Measurements from ENCODE around the gene HOXB5.

The HOXB5 gene

DNA sequence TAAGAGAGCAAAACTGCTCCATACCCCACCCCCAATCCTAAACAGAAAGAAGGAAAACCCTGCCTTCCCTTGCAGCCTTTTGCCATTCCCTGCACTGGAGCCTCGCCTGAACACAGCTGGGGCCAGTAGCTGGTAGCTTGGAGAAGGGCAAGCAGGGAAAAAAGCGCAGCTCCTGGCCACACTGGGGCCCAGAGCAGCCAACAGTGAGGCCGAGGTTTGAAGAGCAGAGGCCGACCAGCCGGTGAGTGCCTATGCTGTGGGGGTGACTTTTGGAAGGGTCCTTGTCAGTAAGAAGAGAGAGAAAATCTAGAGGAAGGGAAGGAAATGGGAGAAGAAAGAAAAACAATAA, 35.8 kb upstream of the HOXB5 start:
- Mint-ChIP-seq H3K27me3 (ENCODE audit: low read depth, poor library complexity) (peaks cover 14% of the 10 kb centered on the region), H3K4me3 (peak overlapping the region; percentile 99), H3K9me3 (no peaks in the 10 kb centered on the region), H3K4me1 (peaks cover 67% of the 10 kb centered on the region), H3K36me3 (ENCODE audit: low read depth) (peaks cover 24% of the 10 kb centered on the region), H3K27ac (peak overlapping the region; percentile 99)
- TF ChIP-seq, protein P1, sequence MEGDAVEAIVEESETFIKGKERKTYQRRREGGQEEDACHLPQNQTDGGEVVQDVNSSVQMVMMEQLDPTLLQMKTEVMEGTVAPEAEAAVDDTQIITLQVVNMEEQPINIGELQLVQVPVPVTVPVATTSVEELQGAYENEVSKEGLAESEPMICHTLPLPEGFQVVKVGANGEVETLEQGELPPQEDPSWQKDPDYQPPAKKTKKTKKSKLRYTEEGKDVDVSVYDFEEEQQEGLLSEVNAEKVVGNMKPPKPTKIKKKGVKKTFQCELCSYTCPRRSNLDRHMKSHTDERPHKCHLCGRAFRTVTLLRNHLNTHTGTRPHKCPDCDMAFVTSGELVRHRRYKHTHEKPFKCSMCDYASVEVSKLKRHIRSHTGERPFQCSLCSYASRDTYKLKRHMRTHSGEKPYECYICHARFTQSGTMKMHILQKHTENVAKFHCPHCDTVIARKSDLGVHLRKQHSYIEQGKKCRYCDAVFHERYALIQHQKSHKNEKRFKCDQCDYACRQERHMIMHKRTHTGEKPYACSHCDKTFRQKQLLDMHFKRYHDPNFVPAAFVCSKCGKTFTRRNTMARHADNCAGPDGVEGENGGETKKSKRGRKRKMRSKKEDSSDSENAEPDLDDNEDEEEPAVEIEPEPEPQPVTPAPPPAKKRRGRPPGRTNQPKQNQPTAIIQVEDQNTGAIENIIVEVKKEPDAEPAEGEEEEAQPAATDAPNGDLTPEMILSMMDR (IDR thresholded peaks at IDR 0.05) = no peak
- DNase-seq = peak; percentile 16

DNA sequence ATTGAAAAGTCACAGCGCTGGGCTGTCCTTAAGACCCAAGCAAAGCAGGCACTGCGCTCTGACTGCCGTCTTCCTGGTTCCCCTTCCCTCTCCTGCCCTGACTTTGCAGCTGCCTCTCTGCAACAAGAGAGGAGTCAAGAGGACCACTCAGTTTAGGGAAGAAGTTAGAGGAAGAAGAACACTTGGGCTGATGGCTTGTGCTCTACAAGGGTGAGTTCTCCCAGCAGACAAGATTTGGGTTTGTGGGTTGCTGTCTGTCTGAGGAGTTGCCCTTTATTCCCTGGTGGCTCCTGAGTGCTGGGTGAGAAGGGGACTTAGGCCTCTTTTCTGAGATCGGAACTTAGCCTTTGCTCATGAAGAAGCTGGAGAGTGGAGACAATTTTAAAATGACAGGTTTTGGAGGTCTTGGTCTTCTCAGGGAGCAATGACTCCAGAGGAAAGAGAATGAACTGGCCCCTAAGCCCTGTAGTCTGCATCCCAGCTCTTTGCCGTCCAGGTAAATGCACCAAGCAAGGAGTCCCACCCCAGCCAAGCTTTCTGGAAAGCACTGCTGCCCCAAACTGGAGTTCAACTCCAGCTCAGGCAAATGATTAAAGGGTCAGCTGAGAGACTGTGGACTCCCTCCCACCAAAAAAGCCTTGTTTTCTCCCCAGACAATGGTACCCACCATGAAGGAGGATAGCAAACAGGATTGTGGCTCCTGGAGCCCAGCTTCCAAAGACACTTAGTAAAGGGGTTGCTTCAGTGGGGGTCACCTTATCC, 35.3 kb upstream of the HOXB5 start:
- peak; percentile 19 for DNase-seq
- Mint-ChIP-seq H3K4me1 (peaks cover 66% of the 10 kb centered on the region), H3K36me3 (ENCODE audit: low read depth) (peaks cover 29% of the 10 kb centered on the region), H3K4me3 (peak overlapping the region; percentile 99), H3K27ac (peak overlapping the region; percentile 99), H3K9me3 (no peaks in the 10 kb centered on the region), H3K27me3 (ENCODE audit: low read depth, poor library complexity) (peaks cover 17% of the 10 kb centered on the region)
- TF ChIP-seq, protein P1 (IDR thresholded peaks at IDR 0.05) = no peak

DNA sequence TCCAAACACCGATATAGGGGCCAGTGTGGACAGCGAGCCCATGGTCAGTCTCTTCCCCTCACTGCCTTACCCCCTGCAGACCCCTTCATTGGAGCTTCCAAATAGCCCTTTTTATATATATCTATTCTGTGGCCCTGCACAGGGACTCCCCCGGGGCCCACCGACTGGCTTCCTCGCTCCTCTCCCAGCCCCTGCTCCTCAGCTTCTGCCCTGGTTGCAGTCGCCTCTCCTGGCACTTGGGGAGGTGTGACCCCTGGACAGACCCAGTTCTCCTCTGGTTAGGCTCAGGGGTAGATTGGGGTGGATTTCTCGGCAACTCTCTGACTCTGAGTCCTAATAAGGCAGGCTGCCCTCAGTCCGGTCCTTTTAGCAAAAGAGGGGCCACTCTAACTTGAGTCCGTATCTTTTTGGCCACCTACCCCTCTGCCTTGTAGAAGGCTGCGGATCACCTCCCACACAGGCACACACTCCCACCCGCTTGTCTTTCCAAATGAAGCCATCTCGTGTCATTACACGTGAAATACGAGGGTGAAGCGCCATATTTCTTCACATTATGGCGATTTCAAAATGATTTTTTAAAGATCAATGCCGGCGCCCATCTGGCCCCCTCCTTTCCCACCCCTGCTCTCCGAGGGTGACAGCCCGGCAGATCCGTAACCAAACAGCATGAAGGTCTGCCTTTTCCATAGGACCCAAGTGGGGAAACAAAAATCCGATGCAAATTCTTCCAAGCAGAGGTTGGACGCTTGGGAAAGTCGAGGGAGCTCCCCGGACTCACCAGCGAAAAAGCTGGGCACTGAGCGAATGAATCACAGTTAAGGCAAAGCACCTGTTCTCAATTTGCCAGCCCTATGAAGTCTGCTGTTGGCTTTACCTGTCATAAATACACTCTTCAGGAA, 34.3 kb upstream of the HOXB5 start:
- Mint-ChIP-seq H3K27ac (peak overlapping the region; percentile 99), H3K4me1 (peaks cover 72% of the 10 kb centered on the region), H3K4me3 (peak overlapping the region; percentile 99), H3K9me3 (no peaks in the 10 kb centered on the region), H3K27me3 (ENCODE audit: low read depth, poor library complexity) (peaks cover 15% of the 10 kb centered on the region), H3K36me3 (ENCODE audit: low read depth) (peaks cover 39% of the 10 kb centered on the region)
- peak; percentile 32 for DNase-seq
- TF ChIP-seq, protein P1 (IDR thresholded peaks at IDR 0.05) = no peak

DNA sequence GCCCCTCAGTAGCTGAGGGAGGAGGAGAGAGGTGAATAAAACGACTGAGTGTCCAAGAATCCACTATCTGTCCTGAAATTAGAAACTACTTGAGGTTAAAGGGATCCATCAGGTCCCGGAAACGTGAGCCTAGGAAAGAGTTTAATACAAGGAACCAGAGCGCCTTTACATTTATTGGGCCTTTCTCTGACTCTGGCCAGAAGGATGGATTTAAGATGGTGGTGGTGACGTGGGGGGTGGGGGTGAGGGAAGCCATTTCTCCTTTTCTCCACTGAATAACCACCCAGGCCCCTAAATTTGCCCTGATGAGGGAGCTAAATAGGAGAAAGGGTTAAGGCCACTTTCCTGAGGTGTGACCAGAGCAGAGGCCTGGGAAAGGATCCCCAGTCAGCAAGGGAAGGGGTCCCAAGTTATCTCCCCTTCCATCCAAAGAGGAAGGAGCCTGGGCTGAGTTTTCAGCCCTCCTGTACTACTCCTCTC, 33.6 kb upstream of the HOXB5 start:
- TF ChIP-seq, protein P1 (IDR thresholded peaks at IDR 0.05) = no peak
- peak; percentile 25 for DNase-seq
- no peaks in the 10 kb centered on the region for H3K9me3 Mint-ChIP-seq
- peaks cover 18% of the 10 kb centered on the region for H3K27me3 Mint-ChIP-seq (ENCODE audit: low read depth, poor library complexity)
- H3K4me1 Mint-ChIP-seq = peaks cover 72% of the 10 kb centered on the region
- peaks cover 46% of the 10 kb centered on the region for H3K36me3 Mint-ChIP-seq (ENCODE audit: low read depth)
- H3K27ac Mint-ChIP-seq = peak overlapping the region; percentile 99
- H3K4me3 Mint-ChIP-seq = peak overlapping the region; percentile 99

DNA sequence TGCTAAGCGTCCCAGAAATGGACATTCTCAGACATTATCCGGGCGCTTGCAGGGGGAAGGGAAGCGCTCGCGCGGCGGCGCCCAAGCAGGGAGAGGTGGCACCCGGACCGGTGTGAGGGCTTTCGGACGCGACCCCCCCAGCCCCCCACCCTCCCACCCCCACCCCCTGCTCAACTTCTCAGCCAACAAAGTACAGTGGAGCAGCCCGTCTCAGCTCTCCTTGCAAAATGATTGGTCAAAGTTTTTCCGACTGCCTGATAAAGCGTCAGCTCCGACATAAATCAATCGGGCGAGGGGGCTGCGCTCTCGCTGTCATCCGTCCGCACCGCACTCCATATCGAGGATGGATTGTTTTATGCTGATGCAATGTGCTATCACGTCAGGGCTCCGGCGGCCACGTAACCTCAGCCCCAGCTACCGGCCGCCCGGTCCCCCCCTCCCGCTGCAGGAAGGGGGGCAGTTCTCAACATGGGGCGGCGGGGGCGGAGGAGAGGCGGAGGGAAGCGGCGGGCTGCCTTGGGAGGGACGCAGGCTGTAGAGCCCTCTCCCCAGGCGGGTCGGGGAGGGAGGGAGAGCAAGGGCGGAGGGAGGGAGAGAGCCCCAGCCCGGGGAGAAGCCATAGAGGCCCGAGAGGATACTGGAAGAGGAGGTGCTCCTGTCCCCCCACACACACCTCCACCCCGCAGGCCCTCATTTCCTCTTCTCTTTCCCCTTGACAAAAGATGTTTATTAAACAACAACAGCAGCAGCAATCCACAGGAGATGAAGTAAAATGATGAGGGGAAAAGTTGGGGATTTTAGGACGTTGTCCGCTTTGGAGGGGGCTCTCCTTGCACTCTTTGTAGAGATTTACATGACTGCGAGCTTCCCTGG, 32.9 kb upstream of the HOXB5 start, which contains the start of gene HOXB9:
Gene HOXB9, minus strand, starts transcription at position 114 of the 873 bp plus-strand sequence. Its CDS starts 89 bp downstream, at position 25.
- Mint-ChIP-seq H3K4me1 (peaks cover 72% of the 10 kb centered on the region), H3K27ac (peak within 1 kb of the TSS; percentile 99), H3K4me3 (peak within 1 kb of the TSS; percentile 99), H3K36me3 (ENCODE audit: low read depth) (peaks cover 53% of the 10 kb centered on the region), H3K27me3 (ENCODE audit: low read depth, poor library complexity) (peaks cover 21% of the 10 kb centered on the region), H3K9me3 (no peaks in the 10 kb centered on the region)
- TF ChIP-seq, protein P1 (IDR thresholded peaks at IDR 0.05) = no peak
- DNase-seq = peak; percentile 90
